Panc1 (cell line): ENCODE data around the gene PFN1. TPM values are rescaled to one million over a fixed set of nuclear protein-coding genes. Genes with fewer than 3 reads are reported as not detected.
"Not testable (repeated sequence)": the region's sequence is repeated elsewhere in the genome, so short reads cannot be mapped to it uniquely, and the experiment has no call there.

ENCODE experiments used
- ATAC-seq: fragments of 200-7000 bp; cut with Tn5 transposase; 2 replicates; pipeline ENCODE4 v1.9.1; 2020; ENCODE audit warnings: mild to moderate bottlenecking, moderate library complexity
- BruUV-seq: library from RNA; stranded (reverse); fragments of 400-500 nt; replicated peaks from 2 replicates; lab custom pipeline; 2021; lab: Mats Ljungman, UMichigan
- CTCF ChIA-PET: fragments of 300-600 bp; sonication (Branson Sonifier 250); formaldehyde crosslinking; loops from one replicate; lab custom pipeline; 2022; ENCODE audit warnings: antibody characterized with exemption; lab: Charles Lee
- POLR2A ChIA-PET: fragments of 300-600 bp; sonication (Branson Sonifier 250); formaldehyde crosslinking; loops from one replicate; lab custom pipeline; 2022; ENCODE audit warnings: antibody characterized with exemption; lab: Charles Lee
- DNase-seq: peaks from one replicate; pipeline ENCODE4 v3.0.0-alpha.2; 2010; ENCODE audit warnings: low read depth, low spot score
- H3K27ac ChIP-seq: 2 replicates; pipeline ENCODE4 v1.5.1; 2011; ENCODE audit warnings: mild to moderate bottlenecking, low read length, inconsistent platforms
- H3K27me3 ChIP-seq: fragments of 200-500 bp; sonication (Bioruptor generic); 2 replicates; pipeline ENCODE4 v1.6.0; 2014; ENCODE audit warnings: low read length, inconsistent platforms; ENCODE audit not compliant: control insufficient read depth, insufficient read depth
- H3K36me3 ChIP-seq: fragments of 200-500 bp; sonication (Bioruptor generic); 2 replicates; pipeline ENCODE4 v1.5.1; 2014; ENCODE audit warnings: inconsistent platforms, mild to moderate bottlenecking, low read length, moderate library complexity; ENCODE audit not compliant: control insufficient read depth, insufficient read depth
- H3K4me1 ChIP-seq: 2 replicates; pipeline ENCODE4 v1.5.1; 2011; ENCODE audit warnings: inconsistent platforms, mild to moderate bottlenecking, low read length, moderate library complexity; ENCODE audit not compliant: control insufficient read depth, insufficient read depth
- H3K4me3 ChIP-seq, 2 experiments: 2 replicates each; pipeline ENCODE4 v1.5.1; 2011 to 2012; ENCODE audit warnings: low read depth in 2 of 2, low read length in 2 of 2, mild to moderate bottlenecking in 2 of 2, inconsistent platforms in 1 of 2, moderate library complexity in 1 of 2
- H3K9me3 ChIP-seq: fragments of 200-500 bp; sonication (Bioruptor generic); 2 replicates; pipeline ENCODE4 v1.5.1; 2014; ENCODE audit warnings: low read depth, mild to moderate bottlenecking, inconsistent platforms, low read length, moderate library complexity; ENCODE audit not compliant: control insufficient read depth, insufficient read depth
- POLR2AphosphoS5 ChIP-seq: IDR thresholded peaks from 2 replicates; pipeline ENCODE4 v1.6.1; 2012; ENCODE audit warnings: mild to moderate bottlenecking, low read depth, low read length, moderate library complexity
- SIN3A ChIP-seq: IDR thresholded peaks from 2 replicates; pipeline ENCODE4 v1.6.1; 2012; ENCODE audit warnings: low read depth, mild to moderate bottlenecking, low read length, moderate library complexity, borderline replicate concordance; ENCODE audit not compliant: insufficient read depth
- TCF7L2 ChIP-seq: IDR thresholded peaks from 2 replicates; pipeline ENCODE4 v1.6.1; 2011; ENCODE audit warnings: mild to moderate bottlenecking, low read depth, low read length, inconsistent platforms
- in situ Hi-C: cut with HindIII; loops from 2 replicates; pipeline ENCODE4 v1.10.0; 2016; ENCODE audit warnings: low sequenced_read_pairs, low pct_unique_long_range_greater_than_20kb
- intact Hi-C: fragments of 100-400 bp; cut with micrococcal nuclease; formaldehyde crosslinking; loops from one replicate; pipeline ENCODE4 v1.10.0; 2022; ENCODE audit not compliant: unreplicated experiment
- total RNA-seq: library from RNA; stranded (reverse); gene quantifications from one replicate; pipeline ENCODE4 v1.2.1, GENCODE V29; 2021; ENCODE audit not compliant: unreplicated experiment
- TF ChIP-seq, protein P1 (sequence below), 2 experiments: IDR thresholded peaks; 2 replicates each; pipeline ENCODE4 v1.6.1; 2011 to 2012; ENCODE audit warnings: low read depth in 2 of 2, control low read depth in 1 of 2, low read length in 1 of 2, mild to moderate bottlenecking in 1 of 2, moderate library complexity in 1 of 2; ENCODE audit not compliant: insufficient read depth in 1 of 2
- TF ChIP-seq, protein P2 (sequence below): fragments of 450-650 bp; IDR thresholded peaks from 2 replicates; pipeline ENCODE4 v1.5.1; 2017; ENCODE audit warnings: mild to moderate bottlenecking

Gene PFN1
- total RNA-seq, 1 experiment from 2014 or later = 1,074 TPM

DNA sequence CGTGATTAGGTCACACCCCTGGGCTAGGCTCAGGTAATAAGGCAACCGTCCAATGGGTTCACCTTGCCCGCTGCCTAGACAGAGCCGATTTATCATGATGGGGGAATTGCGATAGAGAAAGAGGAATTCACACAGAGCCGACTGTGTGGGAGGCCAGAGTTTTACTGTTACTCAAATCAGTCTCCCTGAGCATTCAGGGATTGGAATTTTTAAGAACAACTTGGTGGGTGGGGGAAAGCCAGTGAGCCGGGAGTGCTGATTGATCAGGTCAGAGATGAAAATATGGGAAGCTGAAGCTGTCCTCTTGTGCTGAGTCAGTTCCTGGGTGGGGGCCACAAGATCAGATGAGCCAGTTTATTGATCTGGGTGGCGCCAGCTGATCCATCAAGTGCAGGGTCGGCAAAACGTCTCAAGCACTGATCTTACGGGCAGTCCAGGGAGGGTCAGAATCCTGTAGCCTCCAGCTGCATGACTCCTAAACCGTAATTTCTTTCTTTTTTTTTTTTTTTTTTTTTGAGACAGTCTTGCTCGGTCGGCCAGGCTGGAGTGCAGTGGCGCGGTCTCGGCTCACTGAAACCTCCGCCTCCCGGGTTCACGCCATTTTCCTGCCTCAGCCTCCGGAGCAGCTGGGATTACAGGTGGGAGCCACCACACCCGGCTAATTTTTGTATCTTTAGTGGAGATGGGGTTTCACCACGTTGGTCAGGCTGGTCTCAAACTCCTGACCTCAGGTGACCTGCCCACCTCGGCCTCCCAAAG lies 21.6 kb downstream of the PFN1 start:
- POLR2A ChIA-PET = interaction anchor here (0.6 kb wide), 1 partner anchor 1132 kb away, joined by 3 read pairs; no protein-coding TSS in a partner anchor
- H3K27ac ChIP-seq, DNase-seq, H3K27me3 ChIP-seq, ATAC-seq, BruUV-seq, H3K4me3 ChIP-seq, intact Hi-C loops, H3K9me3 ChIP-seq, H3K4me1 ChIP-seq, CTCF ChIA-PET, H3K36me3 ChIP-seq, in situ Hi-C loops: not testable (repeated sequence)

DNA sequence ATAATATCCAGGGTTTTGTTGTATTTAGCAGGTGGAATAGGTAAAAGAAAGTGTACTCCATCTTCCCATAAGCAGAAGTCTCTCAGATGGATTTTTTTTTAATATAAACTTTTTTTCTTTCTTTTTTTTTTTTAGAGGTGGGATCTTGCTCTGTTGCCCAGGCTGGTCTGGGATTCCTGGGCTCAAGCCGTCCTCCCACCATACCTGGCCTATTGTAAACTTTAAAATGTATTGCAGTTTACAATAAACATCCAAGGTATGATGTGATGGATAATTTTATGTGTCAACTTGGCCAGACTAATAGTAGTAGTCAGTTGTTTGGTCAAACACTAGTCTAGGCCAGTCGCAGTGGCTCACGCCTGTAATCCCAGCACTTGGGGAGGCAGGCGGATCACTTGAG lies 27.0 kb downstream of the PFN1 start:
- BruUV-seq = no TSS peak

More for the DNA sequence above, 27.0 kb downstream of the PFN1 start:
- intact Hi-C loops (no loop called here), in situ Hi-C loops (no loop called here)
- ChIA-PET CTCF (interaction anchor here (0.6 kb wide), 1 partner anchor 202 kb away, joined by 3 read pairs; no protein-coding TSS in a partner anchor), POLR2A (no interaction called here)
- no peak overlapping the region for H3K27ac ChIP-seq
- no peak overlapping the region for H3K4me3 ChIP-seq
- ATAC-seq = no peak
- TF ChIP-seq, protein P1, sequence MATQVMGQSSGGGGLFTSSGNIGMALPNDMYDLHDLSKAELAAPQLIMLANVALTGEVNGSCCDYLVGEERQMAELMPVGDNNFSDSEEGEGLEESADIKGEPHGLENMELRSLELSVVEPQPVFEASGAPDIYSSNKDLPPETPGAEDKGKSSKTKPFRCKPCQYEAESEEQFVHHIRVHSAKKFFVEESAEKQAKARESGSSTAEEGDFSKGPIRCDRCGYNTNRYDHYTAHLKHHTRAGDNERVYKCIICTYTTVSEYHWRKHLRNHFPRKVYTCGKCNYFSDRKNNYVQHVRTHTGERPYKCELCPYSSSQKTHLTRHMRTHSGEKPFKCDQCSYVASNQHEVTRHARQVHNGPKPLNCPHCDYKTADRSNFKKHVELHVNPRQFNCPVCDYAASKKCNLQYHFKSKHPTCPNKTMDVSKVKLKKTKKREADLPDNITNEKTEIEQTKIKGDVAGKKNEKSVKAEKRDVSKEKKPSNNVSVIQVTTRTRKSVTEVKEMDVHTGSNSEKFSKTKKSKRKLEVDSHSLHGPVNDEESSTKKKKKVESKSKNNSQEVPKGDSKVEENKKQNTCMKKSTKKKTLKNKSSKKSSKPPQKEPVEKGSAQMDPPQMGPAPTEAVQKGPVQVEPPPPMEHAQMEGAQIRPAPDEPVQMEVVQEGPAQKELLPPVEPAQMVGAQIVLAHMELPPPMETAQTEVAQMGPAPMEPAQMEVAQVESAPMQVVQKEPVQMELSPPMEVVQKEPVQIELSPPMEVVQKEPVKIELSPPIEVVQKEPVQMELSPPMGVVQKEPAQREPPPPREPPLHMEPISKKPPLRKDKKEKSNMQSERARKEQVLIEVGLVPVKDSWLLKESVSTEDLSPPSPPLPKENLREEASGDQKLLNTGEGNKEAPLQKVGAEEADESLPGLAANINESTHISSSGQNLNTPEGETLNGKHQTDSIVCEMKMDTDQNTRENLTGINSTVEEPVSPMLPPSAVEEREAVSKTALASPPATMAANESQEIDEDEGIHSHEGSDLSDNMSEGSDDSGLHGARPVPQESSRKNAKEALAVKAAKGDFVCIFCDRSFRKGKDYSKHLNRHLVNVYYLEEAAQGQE (IDR thresholded peaks at IDR 0.05; ENCODE audit: insufficient read depth in 1 of 2, low read depth in 2 of 2, low read length in 1 of 2) = no peak
- TF ChIP-seq SIN3A = no peak
- TF ChIP-seq, protein P2, sequence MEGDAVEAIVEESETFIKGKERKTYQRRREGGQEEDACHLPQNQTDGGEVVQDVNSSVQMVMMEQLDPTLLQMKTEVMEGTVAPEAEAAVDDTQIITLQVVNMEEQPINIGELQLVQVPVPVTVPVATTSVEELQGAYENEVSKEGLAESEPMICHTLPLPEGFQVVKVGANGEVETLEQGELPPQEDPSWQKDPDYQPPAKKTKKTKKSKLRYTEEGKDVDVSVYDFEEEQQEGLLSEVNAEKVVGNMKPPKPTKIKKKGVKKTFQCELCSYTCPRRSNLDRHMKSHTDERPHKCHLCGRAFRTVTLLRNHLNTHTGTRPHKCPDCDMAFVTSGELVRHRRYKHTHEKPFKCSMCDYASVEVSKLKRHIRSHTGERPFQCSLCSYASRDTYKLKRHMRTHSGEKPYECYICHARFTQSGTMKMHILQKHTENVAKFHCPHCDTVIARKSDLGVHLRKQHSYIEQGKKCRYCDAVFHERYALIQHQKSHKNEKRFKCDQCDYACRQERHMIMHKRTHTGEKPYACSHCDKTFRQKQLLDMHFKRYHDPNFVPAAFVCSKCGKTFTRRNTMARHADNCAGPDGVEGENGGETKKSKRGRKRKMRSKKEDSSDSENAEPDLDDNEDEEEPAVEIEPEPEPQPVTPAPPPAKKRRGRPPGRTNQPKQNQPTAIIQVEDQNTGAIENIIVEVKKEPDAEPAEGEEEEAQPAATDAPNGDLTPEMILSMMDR = no peak
- no peak for TF ChIP-seq POLR2AphosphoS5
- TF ChIP-seq TCF7L2 = no peak
- no peaks in the 10 kb centered on the region for H3K36me3 ChIP-seq
- H3K27me3 ChIP-seq = no peaks in the 10 kb centered on the region
- no peak for DNase-seq
- no peaks in the 10 kb centered on the region for H3K4me1 ChIP-seq
- no peaks in the 10 kb centered on the region for H3K9me3 ChIP-seq
